GM12873 (cell line): ENCODE results near the gene PPIH.

Experiments used
- TF ChIP-seq, protein P1 (sequence below): IDR thresholded peaks from 2 replicates; pipeline ENCODE4 v1.5.1; 2012; ENCODE audit warnings: low read depth, mild to moderate bottlenecking, moderate library complexity, low read length, control low read depth; ENCODE audit not compliant: insufficient read depth; ENCODE audit errors: missing control alignments

PPIH gene

DNA sequence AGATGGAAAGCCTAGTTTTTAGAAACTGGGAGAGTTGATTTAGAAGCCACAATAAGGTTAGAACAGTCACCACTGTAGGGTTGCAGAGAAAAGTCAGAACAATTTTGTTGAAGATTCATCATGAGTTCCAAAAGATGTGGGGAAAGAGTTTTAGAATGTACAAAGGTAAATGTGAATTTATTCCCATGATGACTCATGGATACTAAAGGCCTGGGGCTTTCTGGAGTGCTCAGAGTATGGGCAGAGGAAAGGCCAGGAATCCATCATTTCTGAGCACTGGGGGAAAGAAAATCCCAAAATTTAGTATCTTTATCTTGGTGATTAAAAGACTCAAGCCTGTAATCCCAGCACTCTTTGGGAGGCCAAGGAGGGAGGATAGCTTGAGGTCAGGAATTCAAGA is 41.8 kb downstream of the PPIH start:
- TF ChIP-seq, protein P1, sequence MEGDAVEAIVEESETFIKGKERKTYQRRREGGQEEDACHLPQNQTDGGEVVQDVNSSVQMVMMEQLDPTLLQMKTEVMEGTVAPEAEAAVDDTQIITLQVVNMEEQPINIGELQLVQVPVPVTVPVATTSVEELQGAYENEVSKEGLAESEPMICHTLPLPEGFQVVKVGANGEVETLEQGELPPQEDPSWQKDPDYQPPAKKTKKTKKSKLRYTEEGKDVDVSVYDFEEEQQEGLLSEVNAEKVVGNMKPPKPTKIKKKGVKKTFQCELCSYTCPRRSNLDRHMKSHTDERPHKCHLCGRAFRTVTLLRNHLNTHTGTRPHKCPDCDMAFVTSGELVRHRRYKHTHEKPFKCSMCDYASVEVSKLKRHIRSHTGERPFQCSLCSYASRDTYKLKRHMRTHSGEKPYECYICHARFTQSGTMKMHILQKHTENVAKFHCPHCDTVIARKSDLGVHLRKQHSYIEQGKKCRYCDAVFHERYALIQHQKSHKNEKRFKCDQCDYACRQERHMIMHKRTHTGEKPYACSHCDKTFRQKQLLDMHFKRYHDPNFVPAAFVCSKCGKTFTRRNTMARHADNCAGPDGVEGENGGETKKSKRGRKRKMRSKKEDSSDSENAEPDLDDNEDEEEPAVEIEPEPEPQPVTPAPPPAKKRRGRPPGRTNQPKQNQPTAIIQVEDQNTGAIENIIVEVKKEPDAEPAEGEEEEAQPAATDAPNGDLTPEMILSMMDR, result no peak

DNA sequence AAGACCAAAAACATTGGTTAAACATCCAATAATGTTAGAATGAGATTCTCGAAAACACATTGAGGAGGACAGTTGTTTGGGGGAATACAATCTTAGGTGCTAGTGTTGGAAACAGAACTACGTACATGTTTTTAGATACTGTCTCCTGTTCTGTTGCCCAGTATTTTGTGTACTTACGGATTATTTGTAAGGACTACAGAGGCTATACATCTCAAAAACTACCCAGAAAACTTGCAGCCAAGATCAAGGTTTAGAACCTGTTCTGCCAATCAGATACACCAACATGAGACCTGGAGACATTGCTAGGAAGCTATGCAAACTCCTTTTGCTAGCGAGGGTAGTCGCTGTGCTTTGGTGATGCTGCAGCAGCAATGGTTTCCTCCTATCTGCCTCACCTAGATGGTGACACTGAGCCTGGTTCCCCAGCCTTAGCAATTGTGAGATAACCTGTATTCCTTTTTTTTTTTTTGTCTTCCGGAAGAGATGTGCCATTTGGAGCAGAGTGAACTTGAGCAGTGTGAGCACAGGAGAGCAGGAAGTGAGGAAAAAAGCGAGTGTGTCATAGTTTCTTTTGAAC is 45.8 kb downstream of the PPIH start:
- TF ChIP-seq, protein P1, result no peak

DNA sequence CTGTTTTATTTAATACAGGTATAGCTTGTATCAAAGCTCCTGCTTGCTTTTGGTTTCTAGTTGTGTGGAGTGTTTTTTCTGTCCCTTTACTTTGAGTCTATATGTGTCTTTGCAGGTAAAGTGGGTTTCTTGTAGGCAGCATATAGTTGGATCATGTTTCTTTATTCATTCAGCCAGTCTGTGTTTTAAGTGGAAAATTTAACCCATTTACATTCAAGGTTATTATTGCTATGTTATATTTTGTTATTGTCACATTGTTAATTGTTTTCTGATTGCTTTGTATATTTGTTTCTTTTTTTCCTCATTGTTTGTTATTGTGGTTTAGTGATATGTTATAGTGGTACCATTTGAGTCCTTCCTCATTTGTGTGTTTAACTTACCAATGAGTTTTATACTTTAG is 55.1 kb downstream of the PPIH start:
- TF ChIP-seq, protein P1, result no peak

DNA sequence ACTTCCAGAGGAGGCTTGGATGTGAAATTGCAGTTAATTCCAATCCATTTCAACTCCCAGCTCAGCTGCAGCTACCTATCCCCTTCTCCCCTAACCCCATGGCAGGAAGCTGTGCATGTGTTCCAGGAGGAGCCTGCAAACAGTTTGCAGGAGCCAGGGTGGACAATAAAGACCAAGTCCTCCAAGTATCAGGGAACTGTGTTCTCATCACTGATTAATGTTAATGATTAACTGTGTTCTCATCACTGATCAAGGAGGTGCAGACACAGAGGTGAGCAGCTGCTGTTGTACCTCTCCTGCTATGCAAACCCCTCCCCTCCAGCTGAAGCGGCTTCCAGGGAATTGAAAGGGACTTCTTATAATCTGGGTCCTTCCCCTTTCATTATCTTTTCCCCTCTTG is 62.6 kb downstream of the PPIH start:
- TF ChIP-seq, protein P1, result no peak

DNA sequence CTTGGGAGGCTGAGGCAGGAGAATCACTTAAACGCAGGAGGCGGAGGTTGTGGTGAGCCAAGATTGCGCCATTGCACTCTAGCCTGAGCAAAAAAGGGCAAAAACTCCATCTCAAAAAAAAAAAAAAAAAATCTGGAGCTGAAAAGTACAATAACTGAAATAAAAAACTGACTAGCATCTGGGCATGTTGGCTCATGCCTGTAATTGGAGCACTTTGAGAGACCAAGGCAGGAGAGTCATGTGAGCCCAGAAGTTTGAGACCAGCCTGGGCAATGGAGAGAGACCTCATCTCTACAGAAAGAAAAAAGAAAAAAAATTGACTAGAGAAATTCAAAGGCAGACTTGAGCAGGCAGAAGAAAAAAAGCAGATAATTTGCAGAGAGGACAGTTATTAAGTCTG is 63.7 kb downstream of the PPIH start:
- TF ChIP-seq, protein P1, result no peak

DNA sequence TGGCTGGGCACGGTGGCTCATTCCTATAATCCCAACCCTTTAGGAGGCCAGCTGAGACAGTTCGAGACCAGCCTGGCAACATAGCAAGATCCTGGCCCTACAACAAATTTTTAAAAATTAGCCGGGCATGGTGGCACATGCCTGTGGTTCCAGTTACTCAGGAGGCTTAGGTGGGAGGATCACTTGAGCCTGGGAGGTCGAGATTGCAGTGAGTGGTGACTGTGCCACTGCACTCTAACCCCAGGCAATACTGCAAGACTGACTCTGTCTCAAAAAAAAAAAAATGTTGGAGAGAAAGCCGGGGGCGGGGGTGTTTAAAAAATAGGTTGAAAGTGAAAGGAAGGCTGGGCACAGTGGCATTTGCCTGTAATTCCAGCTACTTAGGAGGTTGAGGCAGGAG is 65.3 kb downstream of the PPIH start:
- TF ChIP-seq, protein P1, result no peak
